HG02973 (cell line): ENCODE measurements around the gene NSD1.

ENCODE experiments used
- ATAC-seq: cut with Tn5 transposase; IDR thresholded peaks from one replicate; pipeline ENCODE4 v1.9.1; 2021; ENCODE audit warnings: moderate library complexity; ENCODE audit not compliant: unreplicated experiment

The NSD1 gene

GRCh38 chr5:177097016-177097985, 36.3 kb upstream of the NSD1 start:
- no peak for ATAC-seq

- no peak for ATAC-seq
These were observed 35.5 kb upstream of the NSD1 start for GRCh38 chr5:177098120-177098469.

GRCh38 chr5:177098470-177099141, 35.0 kb upstream of the NSD1 start:
- ATAC-seq, result no peak

- no peak for ATAC-seq
These were observed 34.0 kb upstream of the NSD1 start for GRCh38 chr5:177099422-177100093.

- ATAC-seq, result no peak
These were observed 32.9 kb upstream of the NSD1 start for GRCh38 chr5:177100714-177101121.

- ATAC-seq, result no peak
These were observed 29.9 kb upstream of the NSD1 start for GRCh38 chr5:177103523-177104253.

- ATAC-seq, result no peak
These were observed 27.7 kb upstream of the NSD1 start for GRCh38 chr5:177105691-177106476.

- no peak for ATAC-seq
These were observed 26.4 kb upstream of the NSD1 start for GRCh38 chr5:177107159-177107558.

- ATAC-seq, result no peak
These were observed 23.8 kb upstream of the NSD1 start for GRCh38 chr5:177109810-177110209.

- ATAC-seq, result no peak
These were observed 21.7 kb upstream of the NSD1 start for GRCh38 chr5:177111720-177112394.

GRCh38 chr5:177112589-177113220, 20.9 kb upstream of the NSD1 start:
- no peak for ATAC-seq

GRCh38 chr5:177113566-177114424, 19.8 kb upstream of the NSD1 start:
- ATAC-seq, result no peak

GRCh38 chr5:177116631-177117373, 16.8 kb upstream of the NSD1 start:
- no peak for ATAC-seq

- no peak for ATAC-seq
These were observed 16.0 kb upstream of the NSD1 start for GRCh38 chr5:177117441-177118045.

- ATAC-seq, result no peak
These were observed 11.0 kb upstream of the NSD1 start for GRCh38 chr5:177122566-177122965.

GRCh38 chr5:177123789-177124485, 9.6 kb upstream of the NSD1 start:
- ATAC-seq, result no peak
